Measurements from ENCODE around the gene FAM187B.

Gene FAM187B

DNA sequence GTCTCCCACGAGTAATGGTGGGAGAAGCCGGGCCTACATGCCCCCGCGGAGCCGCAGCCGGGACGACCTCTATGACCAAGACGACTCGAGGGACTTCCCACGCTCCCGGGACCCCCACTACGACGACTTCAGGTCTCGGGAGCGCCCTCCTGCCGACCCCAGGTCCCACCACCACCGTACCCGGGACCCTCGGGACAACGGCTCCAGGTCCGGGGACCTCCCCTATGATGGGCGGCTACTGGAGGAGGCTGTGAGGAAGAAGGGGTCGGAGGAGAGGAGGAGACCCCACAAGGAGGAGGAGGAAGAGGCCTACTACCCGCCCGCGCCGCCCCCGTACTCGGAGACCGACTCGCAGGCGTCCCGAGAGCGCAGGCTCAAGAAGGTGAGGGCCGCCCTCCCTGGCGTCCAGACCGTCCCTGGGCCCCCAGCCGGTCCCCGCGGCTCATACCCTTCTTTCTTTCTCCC, 38.8 kb upstream of the FAM187B start:
- H3K4me1 Mint-ChIP-seq (ENCODE audit: low read depth in 2 of 2), result peaks cover 23 to 31% of the 10 kb centered on the region in 2 donors
- H3K27ac Mint-ChIP-seq, result peak overlapping the region; percentile 96 to 97
- no peaks in the 10 kb centered on the region for H3K9me3 Mint-ChIP-seq
- H3K36me3 Mint-ChIP-seq (ENCODE audit: insufficient read depth), result peaks cover 51% of the 10 kb centered on the region
- peak overlapping the region; percentile 88 to 90 for H3K4me3 Mint-ChIP-seq
- ATAC-seq (replicated peaks) (peak; percentile 18), DNase-seq (peak in 2 of 3 experiments; percentile 31 to 32)
- H3K27me3 Mint-ChIP-seq, result no peaks in the 10 kb centered on the region

GRCh38 chr19:35266520-35267352, 38.2 kb upstream of the FAM187B start:
- peaks cover 53% of the 10 kb centered on the region for H3K36me3 Mint-ChIP-seq (ENCODE audit: insufficient read depth)
- no peaks in the 10 kb centered on the region for H3K27me3 Mint-ChIP-seq
- peak overlapping the region; percentile 88 to 90 for H3K4me3 Mint-ChIP-seq
- no peaks in the 10 kb centered on the region for H3K9me3 Mint-ChIP-seq
- ATAC-seq (replicated peaks) (no peak), DNase-seq (no peak)
- H3K4me1 Mint-ChIP-seq (ENCODE audit: low read depth in 2 of 2), result peaks cover 23 to 25% of the 10 kb centered on the region in 2 donors
- H3K27ac Mint-ChIP-seq, result peak overlapping the region; percentile 96 to 97

DNA sequence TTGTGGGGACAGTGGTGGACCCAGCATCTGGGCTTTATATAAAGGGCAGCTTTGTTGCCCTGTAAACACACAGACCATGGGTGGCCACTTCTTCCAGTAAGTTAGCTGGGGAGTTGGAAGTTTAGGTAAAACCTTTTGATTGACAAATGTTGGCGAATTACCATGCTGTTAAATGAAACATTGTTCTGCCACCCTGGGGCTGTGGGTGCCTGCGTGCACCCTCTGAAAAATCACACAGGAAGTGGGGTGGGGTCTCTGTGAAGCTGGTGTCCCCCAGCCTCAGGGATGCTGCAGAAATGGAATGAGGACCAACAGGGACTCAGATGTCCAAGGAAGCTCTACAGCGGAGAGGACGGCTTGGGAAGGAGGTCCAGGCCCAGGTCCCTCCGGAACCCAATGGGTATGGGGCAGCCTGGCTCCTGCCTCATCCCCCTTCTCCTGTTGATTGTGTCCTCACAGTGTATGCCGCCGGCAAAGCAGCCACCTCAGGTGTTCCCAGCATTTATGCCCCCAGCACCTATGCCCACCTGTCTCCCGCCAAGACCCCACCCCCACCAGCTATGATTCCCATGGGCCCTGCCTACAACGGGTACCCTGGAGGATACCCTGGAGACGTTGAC, 37.5 kb upstream of the FAM187B start:
- Mint-ChIP-seq H3K36me3 (ENCODE audit: insufficient read depth) (peaks cover 47% of the 10 kb centered on the region), H3K9me3 (no peaks in the 10 kb centered on the region), H3K4me3 (peak overlapping the region; percentile 88 to 90), H3K27ac (peak overlapping the region; percentile 10 to 87), H3K4me1 (ENCODE audit: low read depth in 2 of 2) (peaks cover 23 to 24% of the 10 kb centered on the region in 2 donors), H3K27me3 (no peaks in the 10 kb centered on the region)
- ATAC-seq (replicated peaks) (no peak), DNase-seq (no peak)

GRCh38 chr19:35265126-35265899, 36.8 kb upstream of the FAM187B start:
- H3K4me3 Mint-ChIP-seq, result peak overlapping the region; percentile 88 to 90

GRCh38 chr19:35264268-35265125, 36.0 kb upstream of the FAM187B start:
- Mint-ChIP-seq H3K27ac (peak overlapping the region; percentile 10 to 87), H3K27me3 (no peaks in the 10 kb centered on the region), H3K36me3 (ENCODE audit: insufficient read depth) (peaks cover 43% of the 10 kb centered on the region), H3K4me3 (no peak overlapping the region), H3K4me1 (ENCODE audit: low read depth in 2 of 2) (peaks cover 21 to 25% of the 10 kb centered on the region in 2 donors), H3K9me3 (no peaks in the 10 kb centered on the region)
- DNase-seq, result no peak
- ATAC-seq (replicated peaks), result no peak

More at GRCh38 chr19:35265126-35265899, 36.8 kb upstream of the FAM187B start:
- H3K9me3 Mint-ChIP-seq, result no peaks in the 10 kb centered on the region
- H3K27me3 Mint-ChIP-seq, result no peaks in the 10 kb centered on the region
- H3K27ac Mint-ChIP-seq, result peak overlapping the region; percentile 10 to 87
- no peak for DNase-seq
- no peak for ATAC-seq (replicated peaks)
- H3K36me3 Mint-ChIP-seq (ENCODE audit: insufficient read depth), result peaks cover 43% of the 10 kb centered on the region
- peaks cover 21 to 25% of the 10 kb centered on the region in 2 donors for H3K4me1 Mint-ChIP-seq (ENCODE audit: low read depth in 2 of 2)

DNA sequence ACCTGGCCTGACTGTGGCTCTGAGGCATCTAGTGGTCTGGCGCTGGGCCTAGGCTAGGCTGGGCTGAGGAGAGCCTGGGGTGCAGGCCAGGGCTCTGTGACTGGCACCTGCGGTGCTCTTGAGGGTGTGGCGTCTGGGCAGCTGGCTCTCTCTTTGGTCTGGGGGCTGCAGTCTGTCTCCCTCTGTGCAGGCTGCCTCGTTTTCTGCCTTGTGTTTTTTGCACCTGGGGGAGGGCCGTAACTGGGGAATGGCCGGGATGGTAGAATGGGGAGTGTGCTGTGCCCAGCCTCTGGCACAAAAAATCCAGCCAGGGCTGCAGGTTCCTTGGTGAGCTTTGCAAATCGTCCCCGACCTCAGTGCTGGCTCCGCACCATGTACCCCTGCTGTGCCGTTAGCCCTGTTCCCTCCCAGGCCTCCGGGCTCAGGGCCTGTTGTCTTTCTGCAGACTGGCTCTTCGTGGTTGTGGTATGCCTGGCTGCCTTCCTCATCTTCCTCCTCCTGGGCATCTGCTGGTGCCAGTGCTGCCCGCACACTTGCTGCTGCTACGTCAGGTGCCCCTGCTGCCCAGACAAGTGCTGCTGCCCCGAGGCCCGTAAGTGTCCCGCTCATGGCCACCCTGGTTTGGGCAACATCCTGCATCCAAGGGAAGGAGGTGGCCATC, 33.7 kb upstream of the FAM187B start:
- DNase-seq (no peak), ATAC-seq (replicated peaks) (no peak)
- Mint-ChIP-seq H3K27ac (no peak overlapping the region), H3K27me3 (no peaks in the 10 kb centered on the region), H3K36me3 (ENCODE audit: insufficient read depth) (peaks cover 42% of the 10 kb centered on the region), H3K9me3 (no peaks in the 10 kb centered on the region), H3K4me1 (ENCODE audit: low read depth in 2 of 2) (peaks cover 19 to 20% of the 10 kb centered on the region in 2 donors), H3K4me3 (no peak overlapping the region)

DNA sequence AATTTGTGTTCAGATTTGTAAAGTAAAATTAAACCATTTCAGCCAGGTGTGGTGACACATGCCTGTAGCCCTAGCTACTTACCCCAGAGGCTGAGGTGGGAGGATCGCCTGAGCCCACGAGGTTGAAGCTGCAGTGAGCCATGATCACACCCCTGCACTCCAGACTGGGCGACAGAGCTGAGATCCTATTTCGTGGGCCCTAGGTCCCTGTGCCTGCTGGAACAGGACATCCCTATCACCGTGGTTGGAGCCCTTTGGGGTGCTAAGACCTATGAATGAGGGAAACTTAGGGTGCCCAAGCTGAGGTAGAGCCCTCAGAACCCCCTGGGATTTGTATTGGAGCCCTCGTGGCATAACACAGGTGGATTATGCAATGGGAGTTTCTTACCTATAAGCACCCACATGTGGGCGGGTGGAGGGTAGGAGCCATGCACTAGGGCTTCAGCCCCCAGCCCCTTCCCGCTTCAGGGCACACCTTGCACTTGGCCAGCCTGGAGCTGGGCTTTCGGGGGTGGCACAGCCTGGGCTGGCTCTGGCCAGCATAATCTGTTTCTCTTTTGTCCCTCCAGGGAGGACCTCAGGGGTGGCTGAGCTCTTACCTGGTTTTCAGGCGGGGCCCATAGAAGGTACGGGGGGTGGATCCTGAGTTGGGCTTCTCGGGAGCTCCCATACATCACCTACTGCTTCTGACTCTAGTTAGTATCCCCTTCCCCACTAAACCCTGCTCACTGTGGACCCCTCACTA, 33.0 kb upstream of the FAM187B start:
- peaks cover 41% of the 10 kb centered on the region for H3K36me3 Mint-ChIP-seq (ENCODE audit: insufficient read depth)
- H3K9me3 Mint-ChIP-seq, result no peaks in the 10 kb centered on the region
- ATAC-seq (replicated peaks), result no peak
- no peak for DNase-seq
- no peak overlapping the region for H3K4me3 Mint-ChIP-seq
- peaks cover 20 to 21% of the 10 kb centered on the region in 2 donors for H3K4me1 Mint-ChIP-seq (ENCODE audit: low read depth in 2 of 2)
- H3K27me3 Mint-ChIP-seq, result no peaks in the 10 kb centered on the region
- H3K27ac Mint-ChIP-seq, result peak overlapping the region; percentile 73 to 84

DNA sequence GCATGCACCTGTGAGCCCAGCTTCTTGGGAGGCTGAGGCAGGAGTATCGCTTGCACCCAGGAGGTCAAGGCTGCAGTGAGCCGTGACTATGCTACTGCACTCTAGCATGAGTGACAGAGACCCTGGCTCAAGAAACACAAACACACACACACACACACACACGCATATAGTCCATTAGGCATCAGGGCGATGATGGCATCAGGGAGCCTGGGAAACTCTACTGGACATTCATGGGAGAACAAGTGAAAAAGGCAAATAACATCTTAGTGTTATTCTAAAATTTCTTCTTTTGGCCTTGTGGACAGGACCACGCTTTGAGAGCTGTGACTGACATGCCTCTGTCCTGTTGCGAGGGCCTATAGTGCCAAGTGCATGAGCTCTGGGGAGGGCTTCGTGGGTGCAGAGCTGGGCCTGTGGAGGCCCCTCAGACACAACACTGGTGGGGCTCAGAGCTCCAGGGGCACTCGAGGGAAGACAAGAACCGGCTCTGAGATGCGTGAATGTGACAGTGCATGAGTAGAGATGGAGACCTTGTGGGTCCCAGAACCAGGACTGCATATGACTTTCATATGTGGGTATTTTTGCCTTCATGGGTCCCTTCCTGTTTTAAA, 32.3 kb upstream of the FAM187B start:
- no peak overlapping the region for H3K4me3 Mint-ChIP-seq
- H3K4me1 Mint-ChIP-seq (ENCODE audit: low read depth in 2 of 2), result peaks cover 16% of the 10 kb centered on the region in 2 donors
- H3K9me3 Mint-ChIP-seq, result no peaks in the 10 kb centered on the region
- ATAC-seq (replicated peaks), result no peak
- no peak for DNase-seq
- H3K27me3 Mint-ChIP-seq, result no peaks in the 10 kb centered on the region
- H3K27ac Mint-ChIP-seq, result peak overlapping the region; percentile 73 to 84
- H3K36me3 Mint-ChIP-seq (ENCODE audit: insufficient read depth), result peaks cover 34% of the 10 kb centered on the region

DNA sequence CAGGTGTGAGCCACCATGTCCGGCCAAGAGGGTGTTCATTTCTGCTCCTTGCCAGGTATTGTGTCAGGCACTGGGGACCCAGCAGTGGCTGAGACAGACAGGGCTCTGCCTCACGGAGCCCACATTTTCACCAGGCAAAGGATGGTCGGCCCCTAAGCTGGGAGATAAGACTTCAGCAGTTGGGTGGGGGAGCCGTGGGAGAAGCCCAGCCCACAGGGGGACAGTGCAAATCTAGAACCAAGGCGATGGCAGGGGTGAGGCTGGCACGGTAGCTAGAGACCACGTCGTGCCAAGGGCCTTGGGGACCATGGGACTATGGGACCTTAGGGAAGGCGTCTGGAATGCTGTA, 28.5 kb upstream of the FAM187B start:
- Mint-ChIP-seq H3K4me3 (no peak overlapping the region), H3K27ac (peak overlapping the region in 1 of 2 donors; percentile 31), H3K36me3 (ENCODE audit: insufficient read depth) (peaks cover 36% of the 10 kb centered on the region), H3K9me3 (no peaks in the 10 kb centered on the region), H3K4me1 (ENCODE audit: low read depth in 2 of 2) (peaks cover 7 to 17% of the 10 kb centered on the region in 2 donors), H3K27me3 (no peaks in the 10 kb centered on the region)
- ATAC-seq (replicated peaks) (no peak), DNase-seq (no peak)

GRCh38 chr19:35256566-35256965, 28.0 kb upstream of the FAM187B start:
- no peaks in the 10 kb centered on the region for H3K27me3 Mint-ChIP-seq
- H3K36me3 Mint-ChIP-seq (ENCODE audit: insufficient read depth), result peaks cover 35% of the 10 kb centered on the region
- H3K9me3 Mint-ChIP-seq, result no peaks in the 10 kb centered on the region
- H3K27ac Mint-ChIP-seq, result peak overlapping the region in 1 of 2 donors; percentile 31
- H3K4me3 Mint-ChIP-seq, result no peak overlapping the region
- DNase-seq (no peak), ATAC-seq (replicated peaks) (no peak)
- H3K4me1 Mint-ChIP-seq (ENCODE audit: low read depth in 2 of 2), result peaks cover 7 to 17% of the 10 kb centered on the region in 2 donors

DNA sequence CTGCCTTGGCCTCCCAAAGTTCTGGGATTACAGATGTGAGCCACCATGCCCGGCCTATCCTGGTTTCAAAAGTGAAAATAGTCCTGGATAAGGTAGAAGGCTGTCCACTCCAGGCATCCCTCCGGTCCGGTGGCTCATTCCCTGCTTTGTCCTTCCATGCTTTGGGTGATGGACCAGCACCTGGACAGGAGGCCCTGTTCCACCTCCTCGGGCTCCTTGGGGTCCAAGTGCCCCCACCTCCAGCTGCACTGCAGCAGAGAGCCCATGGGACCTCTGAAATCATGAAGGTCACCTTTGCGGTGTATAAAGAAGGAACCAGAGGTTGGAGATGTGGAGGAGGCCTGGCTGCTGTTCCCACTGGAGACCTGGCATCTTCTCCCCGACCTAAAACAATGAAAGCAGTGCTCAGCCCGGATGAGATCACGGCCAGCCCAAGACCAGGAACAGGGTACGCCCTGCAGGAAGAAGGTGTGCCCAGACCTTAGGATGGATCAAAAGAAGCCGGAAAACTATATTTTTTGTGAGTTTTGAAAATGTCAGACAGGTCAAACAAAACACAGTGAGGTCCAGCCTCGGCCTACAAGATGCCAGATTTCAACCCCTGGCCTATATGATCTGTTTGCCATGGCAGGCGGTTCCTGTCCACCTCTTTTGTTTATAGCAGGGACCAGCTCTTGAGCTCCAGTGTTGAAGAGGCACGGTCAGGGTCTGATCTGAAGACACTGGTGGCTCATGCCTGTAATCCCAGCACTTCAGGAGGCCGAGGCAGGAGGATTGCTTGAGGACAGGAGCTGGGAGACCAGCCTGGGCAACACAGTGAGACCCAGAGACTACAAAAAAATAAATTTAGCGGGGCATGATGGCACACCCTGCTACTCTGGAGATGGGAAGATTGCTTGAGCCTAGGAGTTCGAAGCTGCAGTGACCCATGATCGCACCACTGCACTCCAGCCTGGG, 26.1 kb upstream of the FAM187B start:
- Mint-ChIP-seq H3K9me3 (no peaks in the 10 kb centered on the region), H3K27ac (no peak overlapping the region), H3K27me3 (peaks cover 0 to 10% of the 10 kb centered on the region in 2 donors), H3K4me3 (no peak overlapping the region), H3K36me3 (ENCODE audit: insufficient read depth) (peaks cover 41% of the 10 kb centered on the region), H3K4me1 (ENCODE audit: low read depth in 2 of 2) (peaks cover 13 to 29% of the 10 kb centered on the region in 2 donors)
- ATAC-seq (replicated peaks), result no peak
- no peak for DNase-seq

Data from effector memory CD8-positive, alpha-beta T cell (primary cell).